Mesenteric fat pad (tissue), 1 donor: Measurements from ENCODE around the gene TTLL8. TPM values are rescaled to one million over a fixed set of nuclear protein-coding genes. Genes with fewer than 3 reads are reported as not detected.

Experiments used
- DNase-seq: peaks from one replicate; pipeline ENCODE4 v3.0.0-alpha.2; 2020; ENCODE audit warnings: low spot score
- total RNA-seq: library from RNA; stranded (reverse); fragmentation: NEBNext Ultra II Directional; extraction: Animal tissue kit (Norgen Biotek cat#: 25700); gene quantifications from one replicate; pipeline ENCODE4 v1.2.1, GENCODE V29; 2021
- donor health status: DM: yes; HTN: yes; CAD: no.

The TTLL8 gene
- total RNA-seq, 1 donor from 2014 or later = not detected

DNA sequence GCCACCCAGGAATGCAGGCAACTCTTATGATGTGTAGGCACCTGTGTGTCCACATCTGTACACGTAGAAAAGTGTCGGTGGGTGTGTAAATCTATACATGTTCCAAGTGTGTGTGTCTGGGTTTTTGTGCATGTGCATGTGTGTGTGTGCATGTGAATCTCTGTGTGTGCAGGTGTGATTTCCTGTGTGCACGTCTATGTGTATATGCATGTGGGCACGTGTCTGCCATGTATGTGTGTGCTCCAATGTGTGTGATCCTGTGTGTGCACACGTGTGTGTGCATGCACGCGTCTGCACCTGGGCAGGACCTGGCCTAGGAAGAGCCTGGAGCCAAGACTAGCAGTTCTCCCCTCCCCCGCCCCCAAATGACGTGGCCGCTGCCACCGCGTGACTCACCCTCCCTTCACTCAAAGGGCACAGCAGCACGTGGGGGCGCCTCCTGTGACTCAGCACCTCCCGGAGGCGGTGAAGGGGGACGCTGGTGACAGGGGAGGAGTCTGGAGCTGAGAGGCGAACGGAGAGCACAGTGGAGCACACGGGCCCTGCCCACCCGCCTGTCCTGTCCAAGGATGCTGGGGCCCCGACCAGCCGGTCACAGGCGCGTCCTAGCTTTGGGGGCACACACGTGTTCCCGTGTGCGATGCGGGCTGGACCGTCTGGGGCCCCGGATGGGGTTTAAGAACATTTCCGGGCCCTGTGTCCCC, 87.4 kb downstream of the TTLL8 start:
- peak; percentile 98 for DNase-seq

DNA sequence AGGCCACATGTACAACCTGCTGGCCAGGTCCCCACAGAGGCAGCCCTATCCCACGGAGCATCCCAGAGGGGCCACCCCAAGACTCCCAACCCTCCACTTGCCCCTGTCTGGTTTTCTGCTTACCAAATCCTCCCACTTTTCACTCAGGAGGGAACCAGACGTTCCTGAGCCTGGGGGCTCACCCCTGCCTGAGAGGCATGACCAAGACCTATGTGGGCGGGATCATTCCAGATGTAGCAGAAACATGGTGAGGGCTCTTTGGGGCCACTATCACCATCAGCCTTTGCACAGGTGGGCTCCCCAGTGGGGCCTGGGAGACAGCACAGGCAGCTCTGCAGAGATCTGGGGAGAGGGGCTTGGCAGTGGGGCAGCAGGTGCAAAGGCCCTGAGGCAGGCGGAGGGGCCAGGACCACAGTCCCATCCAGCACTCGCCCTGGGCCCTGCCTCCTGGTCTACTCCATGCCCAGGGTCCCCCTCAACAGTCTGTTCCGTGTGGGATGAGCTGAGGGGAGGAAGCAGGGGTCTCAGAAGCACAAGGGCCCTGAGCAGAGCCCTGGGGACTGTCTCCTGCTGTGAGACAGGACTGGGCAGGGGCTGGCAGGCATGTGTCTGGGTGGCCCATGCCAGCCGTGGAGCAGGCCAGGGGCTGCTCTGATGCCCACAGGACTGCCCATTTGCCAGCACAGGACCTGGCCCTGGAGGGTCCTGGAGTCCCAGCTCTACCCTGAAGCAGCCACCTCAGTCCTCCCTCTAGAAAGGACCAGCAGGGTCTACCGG, 88.2 kb downstream of the TTLL8 start:
- peak; percentile 85 for DNase-seq

DNA sequence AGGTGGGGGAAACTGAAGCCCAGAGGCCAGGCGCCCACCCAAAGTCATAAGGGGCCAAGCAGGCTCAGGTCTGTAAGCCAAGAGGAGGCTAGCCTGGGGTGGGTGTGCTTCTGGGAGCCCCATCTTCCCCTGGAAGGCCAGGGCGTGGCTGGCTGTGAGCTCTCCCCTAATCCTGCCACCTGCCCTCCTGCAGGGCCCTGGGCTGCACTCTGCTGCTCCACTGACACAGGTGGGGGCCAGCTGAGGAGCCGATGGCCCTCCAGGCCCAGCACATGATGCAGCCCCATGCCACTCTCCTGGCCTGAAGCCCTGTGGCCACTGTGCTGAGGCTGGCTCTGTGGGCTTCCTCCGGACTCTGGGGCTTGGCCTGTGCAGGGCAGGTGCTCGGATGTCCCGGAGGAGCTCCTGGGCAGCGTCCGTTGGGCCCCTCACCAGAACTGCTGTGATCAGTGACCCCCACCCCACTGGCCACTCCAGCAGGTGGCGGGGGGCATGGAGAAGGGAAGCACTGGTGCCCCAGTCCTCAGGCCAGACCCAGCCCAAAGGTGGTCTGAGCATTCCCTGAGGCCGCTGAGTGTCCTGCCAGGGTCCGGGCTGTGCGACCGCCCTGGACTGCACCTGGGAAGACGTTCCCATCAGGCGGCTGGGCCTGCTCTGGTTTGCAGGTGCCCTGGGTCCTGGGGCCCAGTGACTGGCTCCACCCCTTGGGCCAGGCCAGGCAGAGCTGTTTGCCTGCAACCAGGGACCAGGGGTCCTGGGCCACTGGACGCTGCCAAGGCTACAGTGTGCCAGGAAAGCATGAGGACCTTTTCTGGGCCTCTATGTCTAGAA, 89.1 kb downstream of the TTLL8 start:
- DNase-seq = peak; percentile 89

Other genes with a start within 250 kb of the TTLL8 start
- 25.0 TPM for gene BRD1, start 230.4 kb downstream of the TTLL8 start, total RNA-seq
- gene ZBED4, start 204.5 kb downstream of the TTLL8 start, total RNA-seq = 10.4 TPM
- gene ALG12, start 139.9 kb downstream of the TTLL8 start, total RNA-seq = 12.5 TPM
- gene CRELD2, start 139.7 kb downstream of the TTLL8 start, total RNA-seq = 36.5 TPM
- gene PIM3, start 97.5 kb downstream of the TTLL8 start, total RNA-seq = 124 TPM
- gene IL17REL, start 45.5 kb downstream of the TTLL8 start, total RNA-seq = not detected
- 0.26 TPM for gene MLC1, start 27.1 kb upstream of the TTLL8 start, total RNA-seq
- gene MOV10L1, start 31.7 kb upstream of the TTLL8 start, total RNA-seq = 0.87 TPM
- 1.9 TPM for gene PANX2, start 112.4 kb upstream of the TTLL8 start, total RNA-seq
- gene TRABD, start 127.6 kb upstream of the TTLL8 start, total RNA-seq = 42.3 TPM
- 23.8 TPM for gene SELENOO, start 142.7 kb upstream of the TTLL8 start, total RNA-seq
- gene TUBGCP6, start 186.7 kb upstream of the TTLL8 start, total RNA-seq = 27.6 TPM
- 24.4 TPM for gene HDAC10, start 193.0 kb upstream of the TTLL8 start, total RNA-seq
- 20.0 TPM for gene MAPK12, start 203.4 kb upstream of the TTLL8 start, total RNA-seq
- 24.2 TPM for gene MAPK11, start 212.1 kb upstream of the TTLL8 start, total RNA-seq
- 108 TPM for gene PLXNB2, start 249.3 kb upstream of the TTLL8 start, total RNA-seq